HUES64 (cell line): Measurements from ENCODE around the gene THSD8.

Source experiments
- H3K27ac ChIP-seq: 2 replicates; pipeline ENCODE4 v1.7.0; 2013; ENCODE audit warnings: low read depth, low read length, inconsistent platforms
- H3K27me3 ChIP-seq: 2 replicates; pipeline ENCODE4 v1.6.1; 2013; ENCODE audit warnings: mild to moderate bottlenecking, low read length; ENCODE audit not compliant: insufficient read depth
- H3K36me3 ChIP-seq: 2 replicates; pipeline ENCODE4 v1.6.1; 2013; ENCODE audit warnings: mild to moderate bottlenecking, low read length; ENCODE audit not compliant: insufficient read depth
- H3K4me1 ChIP-seq: 2 replicates; pipeline ENCODE4 v1.6.1; 2013; ENCODE audit warnings: mild to moderate bottlenecking, low read length, moderate library complexity; ENCODE audit not compliant: insufficient read depth
- H3K4me3 ChIP-seq: 2 replicates; pipeline ENCODE4 v1.5.1; 2013; ENCODE audit warnings: mild to moderate bottlenecking, low read length, moderate library complexity
- H3K9ac ChIP-seq: 2 replicates; pipeline ENCODE4 v1.6.1; 2013; ENCODE audit warnings: mild to moderate bottlenecking, low read depth, low read length
- H3K9me3 ChIP-seq: 2 replicates; pipeline ENCODE4 v1.6.1; 2013; ENCODE audit warnings: low read depth, low read length; ENCODE audit not compliant: insufficient read depth
- WGBS: fragments of 150-250, 120-280 bp; methylation state at CpG from one replicate; pipeline ENCODE4 v1.1.7; 2013; ENCODE audit warnings: missing lambda C conversion rate; 5-methylcytosine and 5-hydroxymethylcytosine counted together

THSD8 gene

DNA sequence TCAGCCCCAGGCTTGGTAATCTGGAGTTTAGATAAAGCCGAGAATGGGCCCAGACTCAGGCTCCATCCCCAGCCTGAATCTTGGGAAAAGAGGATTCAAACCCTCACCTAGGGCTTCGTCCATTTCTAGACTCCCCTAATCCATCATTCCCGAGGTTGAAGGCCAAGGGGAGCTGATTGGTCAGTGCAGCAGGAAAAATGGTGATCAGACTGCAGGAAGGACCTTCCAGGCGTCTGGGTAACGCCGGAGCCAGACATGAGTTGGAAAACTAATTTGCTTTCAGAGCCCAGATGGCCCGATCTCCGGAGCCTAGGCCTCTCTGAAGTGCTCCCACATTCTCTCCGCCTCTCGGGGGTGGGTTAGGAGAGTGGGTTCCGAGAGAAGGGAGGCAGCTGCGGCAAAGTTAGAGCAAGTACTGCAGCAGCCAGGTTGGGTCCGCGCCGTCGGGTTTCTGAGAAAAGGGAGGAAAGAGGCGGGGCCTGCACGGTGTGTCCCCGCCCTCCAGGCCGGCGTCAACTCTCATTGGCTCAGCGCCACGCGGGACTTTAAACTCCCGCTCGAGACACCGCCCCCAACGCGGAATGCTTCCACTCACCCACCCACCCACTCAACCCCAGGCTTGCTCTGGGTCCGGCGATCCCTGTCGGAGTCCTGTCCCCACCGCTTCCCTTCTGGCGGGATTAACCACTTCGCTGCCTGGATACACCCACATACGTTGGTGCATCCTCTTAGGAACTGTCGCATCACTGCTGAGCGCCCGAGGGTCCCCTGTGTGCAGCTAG is 33.3 kb downstream of the THSD8 start:
- Histone ChIP-seq H3K27ac (no peak overlapping the region), H3K36me3 (no peaks in the 10 kb centered on the region), H3K27me3 (peaks cover 63% of the 10 kb centered on the region), H3K4me3 (peak overlapping the region; percentile 65), H3K9ac (no peak overlapping the region), H3K9me3 (no peaks in the 10 kb centered on the region), H3K4me1 (peaks cover 12% of the 10 kb centered on the region)
- WGBS = 13% methylated on average over 39 of the region's 39 CpGs

- H3K27me3 ChIP-seq = peaks cover 58% of the 10 kb centered on the region
- H3K36me3 ChIP-seq = no peaks in the 10 kb centered on the region
- H3K27ac ChIP-seq = no peak overlapping the region
- no peak overlapping the region for H3K9ac ChIP-seq
- H3K9me3 ChIP-seq = no peaks in the 10 kb centered on the region
- WGBS = 12% methylated on average over 6 of the region's 6 CpGs
- peaks cover 16% of the 10 kb centered on the region for H3K4me1 ChIP-seq
- H3K4me3 ChIP-seq = peak overlapping the region; percentile 65; the same call in 1 of the 2 replicates
These were observed 34.6 kb downstream of the THSD8 start for GRCh38 chr19:12836529-12836863.

DNA sequence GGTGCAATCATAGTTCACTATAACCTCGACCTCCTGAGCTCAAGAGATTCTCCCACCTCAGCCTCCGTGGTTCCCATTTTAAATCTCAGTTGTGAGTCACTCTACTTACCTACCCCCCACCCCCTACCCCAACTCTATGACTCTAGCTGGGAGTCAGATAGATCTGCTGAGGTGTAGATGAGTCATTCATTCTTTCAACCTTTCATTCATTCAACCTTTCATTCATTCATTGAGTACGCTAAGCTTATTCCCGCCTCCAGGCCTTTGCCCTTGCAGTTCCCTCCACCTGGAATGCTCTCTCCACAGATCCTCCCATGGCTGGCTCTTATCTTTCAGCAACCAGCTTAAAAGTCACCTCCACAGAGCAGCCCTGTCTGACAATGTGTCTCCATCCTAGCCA is 35.4 kb downstream of the THSD8 start:
- no peak overlapping the region for H3K4me3 ChIP-seq
- WGBS = 57% methylated on average over 4 of the region's 4 CpGs
- H3K36me3 ChIP-seq = no peaks in the 10 kb centered on the region
- H3K27ac ChIP-seq = no peak overlapping the region
- peaks cover 50% of the 10 kb centered on the region for H3K27me3 ChIP-seq
- no peak overlapping the region for H3K9ac ChIP-seq
- H3K4me1 ChIP-seq = peaks cover 19% of the 10 kb centered on the region
- H3K9me3 ChIP-seq = no peaks in the 10 kb centered on the region

- Histone ChIP-seq H3K9me3 (no peaks in the 10 kb centered on the region), H3K27me3 (peaks cover 43% of the 10 kb centered on the region), H3K27ac (no peak within 1 kb of the TSS), H3K9ac (peak within 1 kb of the TSS; percentile 65), H3K36me3 (peaks cover 4% of the 10 kb centered on the region; the same call in 1 of the 2 replicates), H3K4me1 (peaks cover 19% of the 10 kb centered on the region), H3K4me3 (peak within 1 kb of the TSS; percentile 73)
- WGBS = 1% methylated on average over 69 of the region's 69 CpGs
These were observed 36.5 kb downstream of the THSD8 start, which contains the start of gene MAST1 for GRCh38 chr19:12838182-12838885. MAST1 (plus strand) TSS chr19:12838515; CDS start chr19:12838573, 58 bp downstream.

DNA sequence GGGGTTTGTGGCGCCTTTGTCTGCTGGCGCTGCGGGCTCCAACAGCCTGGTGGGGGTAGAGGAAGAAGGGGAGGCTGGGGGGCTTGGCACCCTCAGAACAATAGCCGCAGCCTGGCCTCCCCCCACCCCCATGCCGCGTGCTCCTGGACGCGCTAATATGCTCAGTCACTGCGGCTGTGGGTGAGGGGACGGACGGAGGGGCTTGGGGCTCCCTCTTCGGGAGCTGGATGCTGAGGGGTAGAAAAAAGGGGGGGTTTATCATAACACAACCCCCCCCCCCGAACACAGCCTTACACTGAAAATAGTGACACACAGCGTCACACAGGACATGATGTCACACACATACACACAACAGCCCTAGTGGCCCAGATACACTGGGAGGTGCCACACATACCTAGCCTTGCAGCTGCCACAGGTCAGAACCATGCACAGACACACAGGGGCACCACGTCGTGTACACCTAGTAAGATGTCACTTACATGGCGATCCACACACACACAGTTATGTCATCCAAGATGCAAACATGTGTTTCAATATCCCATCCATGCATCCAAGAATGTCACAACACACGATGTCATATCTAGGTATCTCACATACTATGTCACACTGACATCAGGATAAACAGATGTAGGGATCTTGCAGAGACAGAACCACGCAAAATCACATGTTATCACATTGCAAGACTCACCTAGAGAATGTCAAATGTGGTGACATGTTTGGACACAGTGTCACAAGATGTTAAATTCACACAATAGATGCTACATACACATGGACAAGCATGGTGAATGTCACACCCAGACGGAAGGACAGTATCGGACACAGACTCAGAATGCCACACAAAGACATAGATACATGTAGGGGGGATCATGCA is 37.3 kb downstream of the THSD8 start:
- Histone ChIP-seq H3K36me3 (peaks cover 4% of the 10 kb centered on the region; the same call in 1 of the 2 replicates), H3K9me3 (no peaks in the 10 kb centered on the region), H3K9ac (peak overlapping the region; percentile 65; the same call in 1 of the 2 replicates), H3K27ac (no peak overlapping the region), H3K4me3 (peak overlapping the region; percentile 73), H3K4me1 (peaks cover 19% of the 10 kb centered on the region), H3K27me3 (peaks cover 37% of the 10 kb centered on the region)
- 68% methylated on average over 9 of the region's 21 CpGs for WGBS

DNA sequence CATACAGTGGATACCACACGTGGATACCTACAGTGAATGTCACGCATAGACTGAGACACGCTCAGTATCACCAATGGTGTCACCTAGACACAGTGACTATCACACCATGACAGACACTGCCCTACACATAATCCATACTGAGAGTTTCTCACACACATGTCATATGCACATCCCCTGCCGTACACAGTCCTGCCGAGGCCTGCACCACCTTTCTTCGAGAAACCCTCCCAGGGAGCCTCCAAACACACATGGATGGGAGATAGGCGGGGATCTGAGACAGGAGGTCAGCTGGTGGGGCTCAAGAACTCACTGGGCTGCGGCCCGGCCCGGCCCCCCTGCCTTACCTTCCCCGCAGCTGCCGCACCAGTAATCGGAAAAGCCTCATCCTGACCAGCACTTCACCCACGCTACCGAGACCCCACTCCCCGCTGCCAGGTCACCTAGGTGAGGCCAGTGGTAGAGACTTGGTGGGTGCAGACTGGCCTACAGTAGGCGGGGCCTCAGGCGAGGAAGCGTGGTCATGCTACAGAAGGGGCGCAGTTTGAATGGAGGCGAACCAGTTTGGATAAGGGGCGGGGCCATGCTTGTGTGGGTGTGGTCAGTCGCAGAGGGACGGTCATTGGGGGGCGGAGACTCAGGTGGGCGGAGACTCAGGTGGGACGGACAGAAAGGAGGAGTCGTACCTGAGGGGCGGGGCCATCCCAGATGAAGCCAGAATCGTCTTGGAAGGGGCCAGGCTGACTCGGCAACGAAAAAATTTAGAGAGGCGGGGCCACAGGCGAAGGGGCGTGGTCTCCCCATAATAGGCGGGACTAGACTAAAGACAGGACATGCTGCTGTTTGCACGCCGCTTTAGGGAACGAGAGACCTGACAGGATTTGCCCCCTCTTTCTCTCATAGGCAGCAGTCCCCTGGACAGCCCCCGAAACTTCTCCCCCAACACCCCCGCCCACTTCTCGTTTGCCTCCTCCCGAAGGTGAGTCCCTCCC is 38.5 kb downstream of the THSD8 start:
- H3K9me3 ChIP-seq = no peaks in the 10 kb centered on the region
- WGBS = 24% methylated on average over 43 of the region's 43 CpGs
- H3K4me1 ChIP-seq = peaks cover 19% of the 10 kb centered on the region
- H3K27me3 ChIP-seq = peaks cover 25% of the 10 kb centered on the region
- H3K9ac ChIP-seq = no peak overlapping the region
- peak overlapping the region; percentile 80 for H3K27ac ChIP-seq
- H3K4me3 ChIP-seq = peak overlapping the region; percentile 48
- H3K36me3 ChIP-seq = peaks cover 4% of the 10 kb centered on the region; the same call in 1 of the 2 replicates

DNA sequence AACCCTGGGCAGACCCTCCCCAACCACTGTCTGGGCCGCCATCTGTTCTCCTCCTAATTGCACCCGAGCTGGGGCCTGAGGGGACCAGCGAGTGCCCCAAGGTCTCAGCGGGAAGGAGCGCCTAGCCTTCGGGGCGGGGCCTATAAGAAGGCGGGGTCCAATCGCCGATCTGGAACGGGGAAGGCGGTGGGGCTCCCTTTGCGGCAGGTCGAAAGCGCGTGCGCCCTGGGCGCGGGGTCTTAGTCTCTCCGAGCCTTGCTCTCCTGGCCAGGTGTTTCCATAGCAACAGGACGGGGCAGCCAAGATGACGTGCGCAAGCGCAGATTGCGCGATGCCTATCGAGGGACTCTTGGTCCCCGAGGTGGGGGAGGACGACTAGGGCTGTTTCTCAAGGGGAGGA is 39.2 kb downstream of the THSD8 start:
- 1% methylated on average over 29 of the region's 29 CpGs for WGBS
- H3K27me3 ChIP-seq = peaks cover 19% of the 10 kb centered on the region

DNA sequence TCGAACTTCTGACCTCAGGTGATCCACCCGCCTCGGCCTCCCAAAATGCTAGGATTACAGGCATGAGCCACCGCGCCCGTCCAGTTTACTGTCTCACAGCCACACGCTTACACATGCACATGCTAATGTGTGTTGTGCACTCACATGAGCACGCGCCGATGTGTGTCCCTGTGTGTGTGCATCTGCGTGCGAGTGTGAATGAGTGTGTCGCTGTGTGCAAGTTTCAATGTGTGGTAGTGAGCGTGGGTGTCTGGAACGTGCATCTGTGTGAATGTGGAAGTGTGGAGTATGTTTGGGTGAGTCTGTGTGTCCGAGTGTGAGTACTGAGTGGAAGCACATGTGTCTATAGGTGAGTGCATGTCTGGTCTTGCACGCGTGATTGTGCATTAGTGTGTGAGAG is 40.6 kb downstream of the THSD8 start:
- peaks cover 14% of the 10 kb centered on the region for H3K4me1 ChIP-seq
- H3K9ac ChIP-seq = no peak overlapping the region
- H3K36me3 ChIP-seq = peaks cover 4% of the 10 kb centered on the region; the same call in 1 of the 2 replicates
- WGBS = 96% methylated on average over 18 of the region's 18 CpGs
- H3K27ac ChIP-seq = no peak overlapping the region
- no peak overlapping the region for H3K4me3 ChIP-seq
- no peaks in the 10 kb centered on the region for H3K9me3 ChIP-seq
- peaks cover 15% of the 10 kb centered on the region for H3K27me3 ChIP-seq

More for the DNA sequence above, 39.2 kb downstream of the THSD8 start:
- peak overlapping the region; percentile 80 for H3K27ac ChIP-seq
- H3K36me3 ChIP-seq = peaks cover 4% of the 10 kb centered on the region; the same call in 1 of the 2 replicates
- no peak overlapping the region for H3K9ac ChIP-seq
- peak overlapping the region; percentile 48 for H3K4me3 ChIP-seq
- peaks cover 19% of the 10 kb centered on the region for H3K4me1 ChIP-seq
- H3K9me3 ChIP-seq = no peaks in the 10 kb centered on the region

DNA sequence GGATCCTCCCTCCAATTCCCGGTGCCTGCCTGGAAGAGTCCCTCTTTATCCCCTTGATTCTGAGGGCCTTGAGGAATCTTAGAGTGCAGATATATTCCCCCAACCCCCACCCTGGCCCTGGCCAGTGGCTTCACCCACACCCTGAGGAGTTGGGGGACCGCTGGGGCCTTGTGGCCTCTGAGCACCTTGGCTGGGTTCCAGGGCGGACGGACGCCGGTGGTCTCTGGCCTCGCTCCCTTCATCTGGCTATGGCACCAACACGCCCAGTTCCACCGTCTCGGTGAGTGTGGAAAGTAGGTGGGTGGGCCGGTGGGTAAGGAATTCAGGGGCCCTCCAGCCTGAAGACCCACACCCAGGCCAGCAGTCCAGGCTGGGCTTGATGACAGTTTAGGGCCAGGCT is 41.5 kb downstream of the THSD8 start:
- Histone ChIP-seq H3K9me3 (no peaks in the 10 kb centered on the region), H3K9ac (no peak overlapping the region), H3K4me1 (peaks cover 9% of the 10 kb centered on the region; the same call in 1 of the 2 replicates), H3K27me3 (peaks cover 13% of the 10 kb centered on the region), H3K4me3 (no peak overlapping the region), H3K36me3 (peaks cover 6% of the 10 kb centered on the region; the same call in 1 of the 2 replicates), H3K27ac (no peak overlapping the region)
- WGBS = 95% methylated on average over 11 of the region's 11 CpGs
